HepG2 (cell line): Measurements from ENCODE around the gene C16orf54. TPM values are rescaled to one million over a fixed set of nuclear protein-coding genes. Genes with fewer than 3 reads are reported as not detected.

Experiments
- ATAC-seq: fragments of 200-7000 bp; cut with Tn5 transposase; 3 replicates; pipeline ENCODE4 v1.9.1; 2020; ENCODE audit warnings: mild to moderate bottlenecking, moderate library complexity
- BruUV-seq: library from RNA; stranded (reverse); fragments of 400-500 nt; replicated peaks from 2 replicates; lab custom pipeline; 2021; lab: Mats Ljungman, UMichigan
- CTCF ChIA-PET: fragments of 300-600 bp; formaldehyde crosslinking; extraction: SDS; loops from one replicate; lab custom pipeline; 2021; ENCODE audit warnings: low total read pairs, inconsistent platforms, low intra/inter-chr PET ratio; lab: Yijun Ruan, JAX
- POLR2A ChIA-PET: fragments of 350-600 bp; sonication (Branson Sonifier 250); formaldehyde crosslinking; loops from one replicate; lab custom pipeline; 2020; ENCODE audit warnings: antibody characterized with exemption, inconsistent platforms; lab: Yijun Ruan, JAX
- DNase-seq: peaks from one replicate; pipeline ENCODE4 v3.0.0-alpha.2; 2015; ENCODE audit warnings: low spot score
- FAIRE-seq: peaks from 3 replicates; lab custom pipeline; 2011; peaks lifted over from hg19 to GRCh38; lab: Jason Lieb, UNC
- H2AFZ ChIP-seq: one replicate; pipeline ENCODE4 v1.6.1; 2011; ENCODE audit warnings: low read length, inconsistent platforms
- H3K27ac ChIP-seq: fragments of 300-600 bp; 3 replicates; pipeline ENCODE4 v1.8.0; 2011; ENCODE audit warnings: mixed run types, mild to moderate bottlenecking, mixed read lengths, low read length, inconsistent platforms; ENCODE audit not compliant: insufficient read depth; ENCODE audit errors: extremely low read length
- H3K27me3 ChIP-seq, 2 experiments: fragments of 200-600 bp in 1 of 2; 2 replicates in 1 of 2; 3 replicates in 1 of 2; pipeline versions ENCODE4 v1.6.0 to v1.8.0; 2011; ENCODE audit warnings: low read length in 2 of 2, mild to moderate bottlenecking in 2 of 2, moderate library complexity in 2 of 2, inconsistent platforms in 1 of 2; ENCODE audit not compliant: insufficient read depth in 2 of 2, control insufficient read depth in 1 of 2
- H3K36me3 ChIP-seq, 2 experiments: fragments of 200-600 bp in 1 of 2; replicated peaks in 1 of 2; 2 replicates in 1 of 2; 3 replicates in 1 of 2; pipeline versions ENCODE4 v1.5.1 to v1.8.0; 2011; ENCODE audit warnings: low read length in 2 of 2, inconsistent platforms in 1 of 2; ENCODE audit not compliant: insufficient read depth in 2 of 2, control insufficient read depth in 1 of 2
- H3K4me1 ChIP-seq: 2 replicates; pipeline ENCODE4 v1.5.1; 2012; ENCODE audit warnings: low read length, inconsistent platforms; ENCODE audit not compliant: insufficient read depth
- H3K4me2 ChIP-seq: 2 replicates; pipeline ENCODE4 v1.6.0; 2011; ENCODE audit warnings: low read depth, low read length, inconsistent platforms
- H3K4me3 ChIP-seq, 3 experiments: fragments of 200-600 bp in 1 of 3; sonication (generic), shearing (Covaris generic) in 1 of 3; replicated peaks in 1 of 3; 2 replicates each; pipeline ENCODE4 v1.5.1; 2011 to 2016; ENCODE audit warnings: low read length in 3 of 3, inconsistent platforms in 2 of 3, low read depth in 2 of 3, mild to moderate bottlenecking in 2 of 3, control low read depth in 1 of 3, mixed read lengths in 1 of 3; ENCODE audit not compliant: insufficient read depth in 1 of 3
- H3K79me2 ChIP-seq: one replicate; pipeline ENCODE4 v1.6.1; 2011; ENCODE audit warnings: low read length, inconsistent platforms; ENCODE audit not compliant: insufficient read depth
- H3K9ac ChIP-seq: 2 replicates; pipeline ENCODE4 v1.6.0; 2011; ENCODE audit warnings: mild to moderate bottlenecking, low read depth, low read length, inconsistent platforms; ENCODE audit not compliant: insufficient read depth
- H3K9me3 ChIP-seq: 2 replicates; pipeline ENCODE4 v1.5.1; 2012; ENCODE audit warnings: mild to moderate bottlenecking, low read length
- H4K20me1 ChIP-seq: 2 replicates; pipeline ENCODE4 v1.6.0; 2011; ENCODE audit warnings: inconsistent platforms, mild to moderate bottlenecking, low read length, moderate library complexity; ENCODE audit not compliant: insufficient read depth
- ATF2 ChIP-seq: sonication (generic); formaldehyde crosslinking; IDR thresholded peaks from 2 replicates; pipeline ENCODE4 v1.4.0; 2020; ENCODE audit warnings: missing genetic modification reagents
- HNF1B ChIP-seq: sonication (generic); formaldehyde crosslinking; IDR thresholded peaks from 2 replicates; pipeline ENCODE4 v1.5.1; 2020; ENCODE audit warnings: mild to moderate bottlenecking, moderate library complexity, missing genetic modification reagents
- NFE2L2 ChIP-seq: fragments of 150-350 bp; IDR thresholded peaks from 2 replicates; pipeline ENCODE4 v1.6.1; 2014; ENCODE audit warnings: low read length
- NR3C1 ChIP-seq: sonication (generic); formaldehyde crosslinking; IDR thresholded peaks from 2 replicates; pipeline ENCODE4 v1.4.0; 2020; ENCODE audit warnings: missing genetic modification reagents
- PCBP1 ChIP-seq: fragments of 200-400 bp; formaldehyde crosslinking; IDR thresholded peaks from 2 replicates; pipeline ENCODE4 v1.6.1; 2017; ENCODE audit warnings: mild to moderate bottlenecking, low read depth, low read length, borderline replicate concordance
- RBM22 ChIP-seq: fragments of 200-400 bp; formaldehyde crosslinking; optimal IDR thresholded peaks from 2 replicates; pipeline ENCODE3; 2017; ENCODE audit warnings: mild to moderate bottlenecking, low read length, moderate library complexity
- RORA ChIP-seq: sonication (generic); formaldehyde crosslinking; IDR thresholded peaks from 2 replicates; pipeline ENCODE4 v1.5.0; 2020; ENCODE audit warnings: mild to moderate bottlenecking, missing genetic modification reagents, moderate library complexity
- RXRB ChIP-seq: IDR thresholded peaks from 2 replicates; pipeline ENCODE4 v1.6.1; 2016; ENCODE audit warnings: borderline replicate concordance, missing genetic modification reagents, missing compliant biosample characterization
- SMYD3 ChIP-seq: sonication (generic); formaldehyde crosslinking; IDR thresholded peaks from 2 replicates; pipeline ENCODE4 v1.8.1; 2023; ENCODE audit warnings: mild to moderate bottlenecking, missing genetic modification reagents
- STAT5B ChIP-seq: sonication (generic); formaldehyde crosslinking; IDR thresholded peaks from 2 replicates; pipeline ENCODE4 v1.4.0; 2020; ENCODE audit warnings: missing genetic modification reagents
- ZNF589 ChIP-seq: sonication (generic); formaldehyde crosslinking; conservative IDR thresholded peaks from 2 replicates; pipeline ENCODE4 v1.8.0; 2022; ENCODE audit warnings: mild to moderate bottlenecking, moderate library complexity, missing genetic modification reagents
- ZNF776 ChIP-seq: sonication (generic); formaldehyde crosslinking; IDR thresholded peaks from 2 replicates; pipeline ENCODE4 v1.4.0; 2020; ENCODE audit warnings: mild to moderate bottlenecking, missing genetic modification reagents
- ZSCAN31 ChIP-seq: sonication (generic); formaldehyde crosslinking; IDR thresholded peaks from 2 replicates; pipeline ENCODE4 v1.5.0; 2020; ENCODE audit warnings: low read depth, mild to moderate bottlenecking, missing genetic modification reagents
- WGBS: methylation state at CpG from one replicate; pipeline ENCODE4 v1.1.6; 2017; ENCODE audit warnings: low lambda C conversion rate; 5-methylcytosine and 5-hydroxymethylcytosine counted together
- in situ Hi-C: cut with HindIII; loops from 2 replicates; pipeline ENCODE4 v1.10.0; 2017; ENCODE audit warnings: low pct_unique_long_range_greater_than_20kb; ENCODE audit not compliant: extremely low pct_ligation_motif_present
- intact Hi-C: fragments of 100-400 bp; cut with micrococcal nuclease; formaldehyde crosslinking; loops from one replicate; pipeline ENCODE4 v1.10.0; 2022; ENCODE audit not compliant: unreplicated experiment
- polyA plus RNA-seq, 8 experiments: library from polyadenylated mRNA; depleted of rRNA in 3 of 8; stranded (reverse) in 7 of 8; unstranded in 1 of 8; fragments of >200 nt; fragmentation: Illumina TruSeq in 4 of 8; extraction: Trizol in 4 of 8; gene quantifications; 2 replicates each; pipeline versions ENCODE4 v1.2.1 to v1.2.3, GENCODE V29; 2011 to 2016; ENCODE audit warnings: low read depth in 4 of 8, missing spikeins in 1 of 8, mixed read lengths in 1 of 8; ENCODE audit not compliant: insufficient read depth in 1 of 8
- total RNA-seq, 5 experiments: library from RNA; depleted of rRNA; stranded (reverse); fragments of >200 nt; fragmentation: Illumina TruSeq; extraction: Trizol; gene quantifications; 2 replicates each; pipeline ENCODE4 v1.2.3, GENCODE V29; 2016; ENCODE audit warnings: low read depth in 1 of 5
- TF ChIP-seq, protein P1 (sequence below): sonication (generic); formaldehyde crosslinking; IDR thresholded peaks from 2 replicates; pipeline ENCODE4 v1.8.0; 2022; ENCODE audit warnings: missing genetic modification reagents, mild to moderate bottlenecking, moderate library complexity, borderline replicate concordance
- TF ChIP-seq, protein P2 (sequence below): sonication (generic); IDR thresholded peaks from 2 replicates; pipeline ENCODE4 v1.6.1; 2016; ENCODE audit warnings: low read depth, borderline replicate concordance
- TF ChIP-seq, protein P3 (sequence below): sonication (generic); formaldehyde crosslinking; IDR thresholded peaks from 2 replicates; pipeline ENCODE4 v1.4.0; 2020; ENCODE audit warnings: mild to moderate bottlenecking, low read depth, missing genetic modification reagents

C16orf54 gene
- total and polyA plus RNA-seq, 2 of the 13 experiments (the other 11 are each of a cell fraction or from before 2014, with no cell fraction given): not detected

GRCh38 chr16:29743827-29744531 is 1.8 kb downstream of the C16orf54 start:
- no peak overlapping the region for H3K4me3 ChIP-seq
- CTCF ChIA-PET: no interaction called here
- DNase-seq: no peak
- H3K36me3 ChIP-seq: no peaks in the 10 kb centered on the region
- H4K20me1 ChIP-seq: no peaks in the 10 kb centered on the region
- H3K9me3 ChIP-seq: no peaks in the 10 kb centered on the region
- H3K4me2 ChIP-seq: no peak overlapping the region
- H3K79me2 ChIP-seq: no peaks in the 10 kb centered on the region
- ATAC-seq: peak; percentile 11; the same call in 1 of the 3 replicates
- no peak overlapping the region for H3K27ac ChIP-seq
- no peak for FAIRE-seq
- no TSS peak for BruUV-seq
- in situ Hi-C loops (no loop called here), intact Hi-C loops (no loop called here)
- H3K4me1 ChIP-seq: peaks cover 42% of the 10 kb centered on the region
- H3K27me3 ChIP-seq: peaks cover 0 to 11% of the 10 kb centered on the region in 2 experiments; a peak in 3 of 5 replicates
- H2AFZ ChIP-seq: no peak overlapping the region
- POLR2A ChIA-PET: no interaction called here
- 49% methylated on average over 14 of the region's 21 CpGs for WGBS
- no peak overlapping the region for H3K9ac ChIP-seq
- TF ChIP-seq HNF1B (no peak), ZSCAN31 (CRISPR knock-in tag) (no peak), RBM22 (no peak), RORA (CRISPR knock-in tag) (no peak), SMYD3 (CRISPR knock-in tag) (no peak), PCBP1 (no peak), ZNF589 (CRISPR knock-in tag) (no peak), ZNF776 (no peak), NFE2L2 (no peak), NR3C1 (no peak), RXRB (CRISPR knock-in tag) (no peak), ATF2 (CRISPR knock-in tag) (no peak), STAT5B (CRISPR knock-in tag) (no peak)
- TF ChIP-seq, protein P1, sequence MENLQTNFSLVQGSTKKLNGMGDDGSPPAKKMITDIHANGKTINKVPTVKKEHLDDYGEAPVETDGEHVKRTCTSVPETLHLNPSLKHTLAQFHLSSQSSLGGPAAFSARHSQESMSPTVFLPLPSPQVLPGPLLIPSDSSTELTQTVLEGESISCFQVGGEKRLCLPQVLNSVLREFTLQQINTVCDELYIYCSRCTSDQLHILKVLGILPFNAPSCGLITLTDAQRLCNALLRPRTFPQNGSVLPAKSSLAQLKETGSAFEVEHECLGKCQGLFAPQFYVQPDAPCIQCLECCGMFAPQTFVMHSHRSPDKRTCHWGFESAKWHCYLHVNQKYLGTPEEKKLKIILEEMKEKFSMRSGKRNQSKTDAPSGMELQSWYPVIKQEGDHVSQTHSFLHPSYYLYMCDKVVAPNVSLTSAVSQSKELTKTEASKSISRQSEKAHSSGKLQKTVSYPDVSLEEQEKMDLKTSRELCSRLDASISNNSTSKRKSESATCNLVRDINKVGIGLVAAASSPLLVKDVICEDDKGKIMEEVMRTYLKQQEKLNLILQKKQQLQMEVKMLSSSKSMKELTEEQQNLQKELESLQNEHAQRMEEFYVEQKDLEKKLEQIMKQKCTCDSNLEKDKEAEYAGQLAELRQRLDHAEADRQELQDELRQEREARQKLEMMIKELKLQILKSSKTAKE (CRISPR knock-in tag): no peak
- TF ChIP-seq, protein P2, sequence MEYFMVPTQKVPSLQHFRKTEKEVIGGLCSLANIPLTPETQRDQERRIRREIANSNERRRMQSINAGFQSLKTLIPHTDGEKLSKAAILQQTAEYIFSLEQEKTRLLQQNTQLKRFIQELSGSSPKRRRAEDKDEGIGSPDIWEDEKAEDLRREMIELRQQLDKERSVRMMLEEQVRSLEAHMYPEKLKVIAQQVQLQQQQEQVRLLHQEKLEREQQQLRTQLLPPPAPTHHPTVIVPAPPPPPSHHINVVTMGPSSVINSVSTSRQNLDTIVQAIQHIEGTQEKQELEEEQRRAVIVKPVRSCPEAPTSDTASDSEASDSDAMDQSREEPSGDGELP: no peak
- TF ChIP-seq, protein P3, sequence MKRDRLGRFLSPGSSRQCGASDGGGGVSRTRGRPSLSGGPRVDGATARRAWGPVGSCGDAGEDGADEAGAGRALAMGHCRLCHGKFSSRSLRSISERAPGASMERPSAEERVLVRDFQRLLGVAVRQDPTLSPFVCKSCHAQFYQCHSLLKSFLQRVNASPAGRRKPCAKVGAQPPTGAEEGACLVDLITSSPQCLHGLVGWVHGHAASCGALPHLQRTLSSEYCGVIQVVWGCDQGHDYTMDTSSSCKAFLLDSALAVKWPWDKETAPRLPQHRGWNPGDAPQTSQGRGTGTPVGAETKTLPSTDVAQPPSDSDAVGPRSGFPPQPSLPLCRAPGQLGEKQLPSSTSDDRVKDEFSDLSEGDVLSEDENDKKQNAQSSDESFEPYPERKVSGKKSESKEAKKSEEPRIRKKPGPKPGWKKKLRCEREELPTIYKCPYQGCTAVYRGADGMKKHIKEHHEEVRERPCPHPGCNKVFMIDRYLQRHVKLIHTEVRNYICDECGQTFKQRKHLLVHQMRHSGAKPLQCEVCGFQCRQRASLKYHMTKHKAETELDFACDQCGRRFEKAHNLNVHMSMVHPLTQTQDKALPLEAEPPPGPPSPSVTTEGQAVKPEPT (CRISPR knock-in tag): no peak
